ENCODE data around the gene CFL1. TPM values are rescaled to one million over a fixed set of nuclear protein-coding genes. Genes with fewer than 3 reads are reported as not detected.

Gene CFL1
- total RNA-seq, 2 donors from 2014 or later: 1,401 to 1,644 TPM

DNA sequence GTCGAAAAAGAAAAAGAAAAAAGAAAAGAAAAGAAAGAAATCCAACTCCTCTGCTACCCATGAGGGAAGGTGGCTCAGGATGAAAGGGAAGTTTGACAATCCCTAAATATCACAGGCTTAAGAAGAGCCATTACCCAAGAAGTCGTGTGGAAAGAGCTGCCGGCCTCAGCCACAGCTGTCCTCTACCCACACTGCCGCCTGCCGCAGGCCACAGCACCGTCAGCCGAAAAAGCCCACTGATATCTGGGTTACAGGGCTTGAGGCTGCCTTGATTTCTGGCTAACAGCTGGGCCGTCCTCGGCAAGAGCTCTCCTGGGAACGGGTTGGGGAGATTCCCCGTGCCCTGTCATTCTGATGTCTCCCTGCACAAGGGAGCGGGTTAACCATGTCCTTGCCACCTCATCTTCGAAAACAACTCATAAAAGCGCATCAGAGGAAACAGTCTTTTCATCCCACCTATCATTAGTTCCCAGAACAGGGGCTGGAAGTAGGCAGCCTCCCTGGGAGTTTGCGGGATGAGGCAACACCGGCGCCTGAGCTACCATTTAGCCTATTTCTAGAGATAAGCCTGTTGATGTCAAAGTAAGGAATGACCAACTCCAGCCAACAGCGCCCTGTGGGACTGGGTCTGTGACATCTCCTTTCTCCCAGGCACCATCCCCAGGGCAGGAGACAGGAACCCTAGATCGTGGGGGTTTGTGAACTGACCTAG, 46.1 kb downstream of the CFL1 start:
- no peak overlapping the region for H3K27ac Mint-ChIP-seq

DNA sequence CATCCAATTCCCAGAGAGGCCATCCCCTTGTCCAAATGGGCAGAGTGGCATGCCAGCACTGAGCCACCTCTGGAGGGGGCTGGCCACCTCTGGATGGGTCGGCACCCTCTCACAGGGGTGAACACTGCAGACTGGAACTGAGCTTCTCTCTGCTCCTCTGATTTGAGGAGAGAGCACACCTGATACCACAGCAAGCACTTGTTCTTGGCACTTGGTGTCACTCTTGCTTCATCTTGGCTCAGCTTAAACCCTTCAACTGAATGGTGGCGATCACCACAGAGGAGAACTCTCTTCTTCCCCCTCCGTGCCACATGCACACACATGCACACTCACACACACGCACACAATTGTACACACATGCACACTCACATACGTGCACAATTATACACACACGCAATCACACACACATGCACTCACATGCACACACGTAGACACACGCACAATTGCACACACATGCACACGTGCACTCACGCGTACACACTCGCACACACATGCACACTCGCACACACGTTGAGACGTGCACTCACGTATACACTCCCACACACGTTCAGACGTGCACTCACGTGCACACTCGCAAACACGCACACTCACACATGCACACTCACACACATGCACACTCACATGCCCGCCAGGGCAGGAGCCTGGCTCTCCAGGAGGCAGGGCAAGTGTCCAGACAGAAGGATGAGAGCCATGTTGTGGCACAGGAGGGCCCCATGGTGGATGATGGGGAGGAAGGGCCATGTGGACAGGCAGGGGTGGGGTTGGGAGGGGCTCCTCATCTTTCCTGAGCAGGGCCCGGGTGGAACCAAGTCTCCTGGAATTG, 47.7 kb downstream of the CFL1 start:
- Mint-ChIP-seq H3K4me1 (ENCODE audit: low read depth in 2 of 2) (no peaks in the 10 kb centered on the region), H3K27me3 (peaks cover 0 to 7% of the 10 kb centered on the region in 2 donors), H3K4me3 (no peak overlapping the region), H3K36me3 (no peaks in the 10 kb centered on the region), H3K27ac (no peak overlapping the region), H3K9me3 (no peaks in the 10 kb centered on the region)
- no peak for DNase-seq (ENCODE audit: low spot score)
- peak in 1 of 2 donors; percentile 44 for ATAC-seq

More for the DNA sequence above, 46.1 kb downstream of the CFL1 start:
- DNase-seq (ENCODE audit: low spot score) (no peak), ATAC-seq (no peak)
- Mint-ChIP-seq H3K4me3 (no peak overlapping the region), H3K4me1 (ENCODE audit: low read depth in 2 of 2) (no peaks in the 10 kb centered on the region), H3K36me3 (no peaks in the 10 kb centered on the region), H3K9me3 (no peaks in the 10 kb centered on the region), H3K27me3 (peaks cover 0 to 6% of the 10 kb centered on the region in 2 donors)

DNA sequence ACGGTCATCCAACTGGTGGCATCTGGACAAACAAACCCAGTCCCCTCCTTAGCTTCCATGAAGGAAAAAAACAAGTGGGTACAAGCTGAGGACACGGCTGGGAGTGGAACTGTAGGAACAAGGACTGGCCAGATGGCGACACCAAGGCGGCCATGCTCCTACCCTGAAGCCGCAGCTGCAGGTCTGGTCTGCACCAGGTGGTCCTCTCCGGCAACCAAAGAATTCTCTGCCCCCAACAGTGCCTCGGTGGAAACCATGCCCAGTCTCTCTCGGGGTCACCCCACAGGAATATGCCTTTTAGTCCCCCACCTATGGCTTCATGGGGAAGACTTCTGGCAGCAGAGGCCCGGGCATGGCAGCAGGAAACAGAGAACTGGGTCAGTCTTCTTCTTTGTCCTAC, 48.5 kb downstream of the CFL1 start:
- no peak overlapping the region for H3K27ac Mint-ChIP-seq
- H3K4me3 Mint-ChIP-seq: no peak overlapping the region
- peaks cover 0 to 10% of the 10 kb centered on the region in 2 donors for H3K27me3 Mint-ChIP-seq
- DNase-seq (ENCODE audit: low spot score) (no peak), ATAC-seq (no peak)
- no peaks in the 10 kb centered on the region for H3K9me3 Mint-ChIP-seq
- no peaks in the 10 kb centered on the region for H3K36me3 Mint-ChIP-seq
- no peaks in the 10 kb centered on the region for H3K4me1 Mint-ChIP-seq (ENCODE audit: low read depth in 2 of 2)

DNA sequence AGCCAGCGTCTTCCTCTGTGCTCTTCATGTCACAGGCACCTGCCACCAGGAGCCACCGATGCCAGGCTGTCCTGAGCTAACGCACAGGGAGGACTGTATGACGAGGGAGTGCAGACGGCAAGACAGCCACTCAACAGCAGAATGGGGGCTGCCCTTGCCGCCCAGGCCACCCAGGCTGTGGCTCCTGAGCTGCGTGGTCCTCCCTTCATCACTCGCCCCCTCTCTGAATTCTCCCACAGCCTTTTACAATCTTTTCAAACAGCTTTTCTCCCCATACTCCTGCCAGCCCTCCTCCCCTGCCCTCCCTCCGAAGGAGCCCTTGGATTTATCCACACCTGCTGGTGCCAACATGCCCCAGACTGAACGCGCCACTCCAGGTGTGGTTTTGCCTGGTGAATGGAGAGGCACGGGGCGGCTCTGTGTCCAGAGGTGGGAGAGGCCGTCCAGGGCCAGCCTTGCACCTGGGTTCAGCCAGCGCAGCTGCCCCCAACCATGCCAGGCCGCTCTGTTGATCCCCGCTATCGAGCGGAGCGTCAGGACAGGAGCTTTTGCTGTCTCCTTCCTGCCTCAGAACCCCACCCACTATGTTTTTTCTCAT, 49.1 kb downstream of the CFL1 start:
- no peak for DNase-seq (ENCODE audit: low spot score)
- Mint-ChIP-seq H3K4me3 (no peak overlapping the region), H3K4me1 (ENCODE audit: low read depth in 2 of 2) (no peaks in the 10 kb centered on the region), H3K27me3 (peaks cover 0 to 11% of the 10 kb centered on the region in 2 donors), H3K36me3 (no peaks in the 10 kb centered on the region), H3K9me3 (no peaks in the 10 kb centered on the region), H3K27ac (no peak overlapping the region)
- ATAC-seq: no peak

DNA sequence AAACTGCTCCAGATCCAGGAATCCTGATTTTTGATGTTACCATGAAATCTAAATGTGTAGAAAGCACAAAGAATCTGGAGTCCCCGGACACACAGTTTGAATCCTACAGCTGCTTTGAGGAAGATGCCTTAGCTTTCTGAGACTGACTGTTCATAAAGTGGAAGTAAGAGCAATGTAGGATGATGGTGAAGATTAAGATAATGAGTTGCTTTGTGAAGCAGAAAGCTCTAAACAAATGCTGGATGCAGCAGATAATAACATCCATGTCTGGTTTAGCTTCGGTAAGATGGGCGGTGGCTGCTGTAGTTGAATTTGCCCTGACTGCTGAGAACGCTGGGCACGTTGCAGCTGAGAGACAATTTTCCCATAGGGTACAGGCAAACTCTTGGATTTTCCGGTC, 51.0 kb downstream of the CFL1 start:
- H3K27me3 Mint-ChIP-seq: peaks cover 0 to 20% of the 10 kb centered on the region in 2 donors
- H3K36me3 Mint-ChIP-seq: no peaks in the 10 kb centered on the region
- H3K27ac Mint-ChIP-seq: no peak overlapping the region
- H3K9me3 Mint-ChIP-seq: no peaks in the 10 kb centered on the region
- H3K4me3 Mint-ChIP-seq: no peak overlapping the region
- ATAC-seq (no peak), DNase-seq (ENCODE audit: low spot score) (no peak)
- no peaks in the 10 kb centered on the region for H3K4me1 Mint-ChIP-seq (ENCODE audit: low read depth in 2 of 2)

Other genes starting within 250 kb of the CFL1 start
- 10 to 100 TPM; 81.1 to 83.3 TPM for gene MAP3K11, start 244.0 kb downstream of the CFL1 start, total RNA-seq
- gene PCNX3, start 242.4 kb downstream of the CFL1 start, total RNA-seq: 10 to 100 TPM; 65.1 to 96.9 TPM
- gene SIPA1, start 220.1 kb downstream of the CFL1 start, total RNA-seq: 100 to 1,000 TPM; 139 to 140 TPM
- gene RELA, start 195.3 kb downstream of the CFL1 start, total RNA-seq: 10 to 100 TPM; 85.2 to 96.4 TPM
- gene KAT5, start 145.9 kb downstream of the CFL1 start, total RNA-seq: 10 to 100 TPM; 77.5 to 82.9 TPM
- 100 to 1,000 TPM in 1 of 2 donors, 10 to 100 TPM in 1; 87.3 to 138 TPM for gene RNASEH2C, start 137.4 kb downstream of the CFL1 start, total RNA-seq
- 10 to 100 TPM; 15.8 to 25.4 TPM for gene AP5B1, start 77.2 kb downstream of the CFL1 start, total RNA-seq
- gene OVOL1, start 71.1 kb downstream of the CFL1 start, total RNA-seq: not detected
- gene SNX32, start 24.2 kb downstream of the CFL1 start, total RNA-seq: 1 to 10 TPM in 1 of 2 donors, under 1 TPM in 1; 0.52 to 1.0 TPM
- gene MUS81, start 2.3 kb upstream of the CFL1 start, total RNA-seq: 100 to 1,000 TPM in 1 of 2 donors, 10 to 100 TPM in 1; 85.7 to 109 TPM
- gene EFEMP2, start 14.6 kb upstream of the CFL1 start, total RNA-seq: 10 to 100 TPM in 1 of 2 donors, 1 to 10 TPM in 1; 7.5 to 10.6 TPM
- gene CTSW, start 21.7 kb upstream of the CFL1 start, total RNA-seq: 100 to 1,000 TPM; 124 to 886 TPM
- 100 to 1,000 TPM in 1 of 2 donors, 10 to 100 TPM in 1; 76.6 to 157 TPM for gene FIBP, start 30.3 kb upstream of the CFL1 start, total RNA-seq
- gene CCDC85B, start 32.5 kb upstream of the CFL1 start, total RNA-seq: 10 to 100 TPM; 44.6 to 89.8 TPM
- 10 to 100 TPM in 1 of 2 donors, 1 to 10 TPM in 1; 7.9 to 18.1 TPM for gene FOSL1, start 42.2 kb upstream of the CFL1 start, total RNA-seq
- 10 to 100 TPM; 15.4 to 24.7 TPM for gene C11orf68, start 60.9 kb upstream of the CFL1 start, total RNA-seq
- 10 to 100 TPM; 88.5 to 95.6 TPM for gene DRAP1, start 61.2 kb upstream of the CFL1 start, total RNA-seq
- not detected for gene TSGA10IP, start 87.3 kb upstream of the CFL1 start, total RNA-seq
- gene SART1, start 103.6 kb upstream of the CFL1 start, total RNA-seq: 100 to 1,000 TPM in 1 of 2 donors, 10 to 100 TPM in 1; 72.9 to 107 TPM
- gene EIF1AD, start 144.0 kb upstream of the CFL1 start, total RNA-seq: 10 to 100 TPM; 69.6 to 82.1 TPM
- gene BANF1, start 144.3 kb upstream of the CFL1 start, total RNA-seq: 100 to 1,000 TPM; 190 to 376 TPM
- gene CST6, start 153.8 kb upstream of the CFL1 start, total RNA-seq: under 1 TPM in 1 of 2 donors, not detected in 1; 0.52 TPM
- gene CATSPER1, start 168.3 kb upstream of the CFL1 start, total RNA-seq: 1 to 10 TPM; 1.5 to 8.8 TPM
- gene GAL3ST3, start 191.0 kb upstream of the CFL1 start, total RNA-seq: not detected
- 100 to 1,000 TPM; 227 to 286 TPM for gene SF3B2, start 194.2 kb upstream of the CFL1 start, total RNA-seq
- gene PACS1, start 212.1 kb upstream of the CFL1 start, total RNA-seq: 10 to 100 TPM; 64.3 to 73.3 TPM